K562 (cell line): ENCODE results near the gene TWSG1. TPM values are rescaled to one million over a fixed set of nuclear protein-coding genes. Genes with fewer than 3 reads are reported as not detected.

Experiments
- CBX8 ChIP-seq: fragments of 200-600 bp; sonication (generic); IDR thresholded peaks from 2 replicates; pipeline ENCODE4 v1.6.1; 2012; ENCODE audit warnings: borderline replicate concordance, mixed run types, low read depth, mild to moderate bottlenecking, moderate library complexity, mixed read lengths, low read length, control low read depth, inconsistent platforms; ENCODE audit not compliant: poor library complexity, severe bottlenecking; ENCODE audit errors: extremely low read depth
- CCNT2 ChIP-seq: IDR thresholded peaks from 2 replicates; pipeline ENCODE4 v1.6.1; 2011; ENCODE audit warnings: borderline replicate concordance, low read depth, mild to moderate bottlenecking, moderate library complexity, mixed read lengths, low read length; ENCODE audit not compliant: insufficient read length; ENCODE audit errors: extremely low read depth
- CREBBP ChIP-seq: IDR thresholded peaks from one replicate; pipeline ENCODE4 v1.6.1; 2012; ENCODE audit warnings: low read depth, mild to moderate bottlenecking, control low read depth, inconsistent platforms, low read length
- CTBP1 ChIP-seq: fragments of 450-650 bp; IDR thresholded peaks from 2 replicates; pipeline ENCODE4 v1.6.1; 2016; ENCODE audit warnings: borderline replicate concordance
- ERF ChIP-seq: fragments of 450-650 bp; formaldehyde crosslinking; IDR thresholded peaks from 2 replicates; pipeline ENCODE4 v1.4.0; 2020; ENCODE audit warnings: mild to moderate bottlenecking, mixed read lengths
- HSF4 ChIP-seq: fragments of 250-450 bp; sonication (Bioruptor Pico); IDR thresholded peaks from 2 replicates; pipeline ENCODE4 v2.1.2; 2022; ENCODE audit warnings: mild to moderate bottlenecking, moderate library complexity, borderline replicate concordance
- KLF16 ChIP-seq: IDR thresholded peaks from 2 replicates; pipeline ENCODE4 v1.6.1; 2016; ENCODE audit warnings: antibody characterized with exemption
- MIER1 ChIP-seq: fragments of 450-650 bp; IDR thresholded peaks from 2 replicates; pipeline ENCODE4 v1.6.1; 2016; ENCODE audit warnings: antibody characterized with exemption, mild to moderate bottlenecking, low read depth
- PHTF2 ChIP-seq: fragments of 250-450 bp; sonication (Bioruptor Pico); IDR thresholded peaks from 2 replicates; pipeline ENCODE4 v1.5.0; 2021; ENCODE audit warnings: mild to moderate bottlenecking
- PRMT5 ChIP-seq: sonication (generic); formaldehyde crosslinking; IDR thresholded peaks from 2 replicates; pipeline ENCODE4 v1.5.0; 2020; ENCODE audit warnings: missing genetic modification reagents
- RBM15 ChIP-seq: fragments of 200-400 bp; formaldehyde crosslinking; IDR thresholded peaks from 2 replicates; pipeline ENCODE4 v1.6.1; 2018; ENCODE audit warnings: mild to moderate bottlenecking, low read length, moderate library complexity; ENCODE audit not compliant: insufficient read depth
- RBM34 ChIP-seq: fragments of 200-400 bp; formaldehyde crosslinking; IDR thresholded peaks from 2 replicates; pipeline ENCODE4 v1.6.1; 2018; ENCODE audit warnings: low read length, borderline replicate concordance; ENCODE audit not compliant: insufficient read depth
- RHOXF2B ChIP-seq: fragments of 250-450 bp; sonication (Bioruptor Pico); conservative IDR thresholded peaks from 2 replicates; pipeline ENCODE4 v1.5.1; 2021
- SIX5 ChIP-seq, 2 experiments: IDR thresholded peaks; 2 replicates each; pipeline ENCODE4 v1.6.1; 2011; ENCODE audit warnings: low read length in 2 of 2, borderline replicate concordance in 1 of 2, low read depth in 1 of 2, mild to moderate bottlenecking in 1 of 2, moderate library complexity in 1 of 2; ENCODE audit not compliant: insufficient read depth in 1 of 2
- SMAD1 ChIP-seq: fragments of 150-350 bp; IDR thresholded peaks from 2 replicates; pipeline ENCODE4 v1.6.1; 2014; ENCODE audit warnings: low read length, low read depth; ENCODE audit not compliant: partially characterized antibody
- STAG1 ChIP-seq: sonication (generic); formaldehyde crosslinking; IDR thresholded peaks from 2 replicates; pipeline ENCODE4 v1.5.0; 2020; ENCODE audit warnings: missing genetic modification reagents, borderline replicate concordance
- ZNF197 ChIP-seq: fragments of 200-800 bp; sonication (Bioruptor generic); IDR thresholded peaks from 2 replicates; pipeline ENCODE4 v1.6.1; 2016; ENCODE audit warnings: low read depth, missing genetic modification characterization, missing compliant biosample characterization
- ZNF75A ChIP-seq: fragments of 450-650 bp; formaldehyde crosslinking; IDR thresholded peaks from 2 replicates; pipeline ENCODE4 v1.4.0; 2020; ENCODE audit warnings: mild to moderate bottlenecking
- polyA plus RNA-seq, 8 experiments: library from polyadenylated mRNA; depleted of rRNA in 4 of 8; stranded (reverse) in 5 of 8; unstranded in 3 of 8; fragments of >200 nt; fragmentation: Nextera tagmentation in 2 of 8; fragmentation: Illumina TruSeq in 1 of 8; extraction: Ambion mirVana in 2 of 8; extraction: Trizol in 1 of 8; gene quantifications; 2 replicates each; pipeline versions ENCODE4 v1.2.1 to v1.2.3, GENCODE V29; 2011 to 2014; ENCODE audit warnings: inconsistent platforms in 1 of 8, missing spikeins in 1 of 8
- total RNA-seq, 7 experiments: library from RNA; depleted of rRNA in 6 of 7; stranded (reverse); fragments of >200 nt in 6 of 7; fragmentation: Illumina TruSeq in 2 of 7; extraction: Trizol in 2 of 7; gene quantifications; 2 replicates each; pipeline versions ENCODE4 v1.2.1 to v1.2.3, GENCODE V29; 2011 to 2021; ENCODE audit warnings: low replicate concordance in 1 of 7
- TF ChIP-seq, protein P1 (sequence below), 3 experiments: IDR thresholded peaks in 2 of 3; conservative IDR thresholded peaks in 1 of 3; 2 replicates each; pipeline ENCODE4 v1.5.1; 2011 to 2012; ENCODE audit warnings: low read length in 3 of 3, mild to moderate bottlenecking in 3 of 3, control low read depth in 2 of 3, improper control_type of control experiment in 1 of 3, inconsistent platforms in 1 of 3, low read depth in 1 of 3, mixed read lengths in 1 of 3, moderate library complexity in 1 of 3; ENCODE audit not compliant: insufficient read depth in 2 of 3
- TF ChIP-seq, protein P2 (sequence below): fragments of 250-450 bp; sonication (Bioruptor Pico); IDR thresholded peaks from 2 replicates; pipeline ENCODE4 v1.9.0; 2021; ENCODE audit warnings: mild to moderate bottlenecking
- TF ChIP-seq, protein P3 (sequence below): fragments of 450-650 bp; formaldehyde crosslinking; IDR thresholded peaks from 2 replicates; pipeline ENCODE4 v1.4.0; 2020; ENCODE audit warnings: mild to moderate bottlenecking, moderate library complexity
- TF ChIP-seq, protein P4 (sequence below): sonication (generic); formaldehyde crosslinking; IDR thresholded peaks from 2 replicates; pipeline ENCODE4 v1.9.0; 2022; ENCODE audit warnings: mild to moderate bottlenecking, missing genetic modification reagents
- TF ChIP-seq, protein P5 (sequence below): fragments of 450-650 bp; formaldehyde crosslinking; IDR thresholded peaks from 2 replicates; pipeline ENCODE4 v1.4.0; 2020; ENCODE audit warnings: mild to moderate bottlenecking, moderate library complexity

Gene TWSG1
- total and polyA plus RNA-seq, 9 of the 15 experiments (the other 6 are each of a cell fraction or from before 2014, with no cell fraction given): 10.4 to 37.2 (median 25.1) TPM

DNA sequence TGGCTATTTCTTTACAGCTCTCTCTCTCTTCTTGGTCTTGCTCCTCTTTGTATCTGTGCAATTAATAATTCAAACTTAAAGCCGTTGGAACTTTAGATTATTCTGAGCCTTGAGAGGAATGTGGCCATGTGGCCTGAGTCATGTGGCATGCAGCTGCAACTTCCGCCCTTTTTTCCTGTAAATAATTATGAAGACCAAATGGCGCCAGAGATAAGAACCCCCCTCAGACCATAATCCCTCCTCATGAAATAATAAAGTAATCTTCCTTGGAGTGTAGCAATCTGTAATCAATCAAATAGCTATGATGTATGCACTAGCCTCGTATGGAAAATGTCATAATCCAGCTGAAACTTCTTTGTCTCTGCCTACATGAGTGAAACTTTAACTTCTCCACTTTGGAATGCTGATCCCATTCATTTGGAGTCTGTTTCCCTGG is 13.5 kb upstream of the TWSG1 start (continued):
- TF ChIP-seq, protein P1, sequence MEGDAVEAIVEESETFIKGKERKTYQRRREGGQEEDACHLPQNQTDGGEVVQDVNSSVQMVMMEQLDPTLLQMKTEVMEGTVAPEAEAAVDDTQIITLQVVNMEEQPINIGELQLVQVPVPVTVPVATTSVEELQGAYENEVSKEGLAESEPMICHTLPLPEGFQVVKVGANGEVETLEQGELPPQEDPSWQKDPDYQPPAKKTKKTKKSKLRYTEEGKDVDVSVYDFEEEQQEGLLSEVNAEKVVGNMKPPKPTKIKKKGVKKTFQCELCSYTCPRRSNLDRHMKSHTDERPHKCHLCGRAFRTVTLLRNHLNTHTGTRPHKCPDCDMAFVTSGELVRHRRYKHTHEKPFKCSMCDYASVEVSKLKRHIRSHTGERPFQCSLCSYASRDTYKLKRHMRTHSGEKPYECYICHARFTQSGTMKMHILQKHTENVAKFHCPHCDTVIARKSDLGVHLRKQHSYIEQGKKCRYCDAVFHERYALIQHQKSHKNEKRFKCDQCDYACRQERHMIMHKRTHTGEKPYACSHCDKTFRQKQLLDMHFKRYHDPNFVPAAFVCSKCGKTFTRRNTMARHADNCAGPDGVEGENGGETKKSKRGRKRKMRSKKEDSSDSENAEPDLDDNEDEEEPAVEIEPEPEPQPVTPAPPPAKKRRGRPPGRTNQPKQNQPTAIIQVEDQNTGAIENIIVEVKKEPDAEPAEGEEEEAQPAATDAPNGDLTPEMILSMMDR (IDR thresholded peaks at IDR 0.05 in 2 of 3, conservative IDR thresholded peaks at IDR 0.05 in 1 of 3; ENCODE audit: insufficient read depth in 2 of 3, low read depth in 1 of 3, low read length in 3 of 3): no peak
- TF ChIP-seq, protein P2, sequence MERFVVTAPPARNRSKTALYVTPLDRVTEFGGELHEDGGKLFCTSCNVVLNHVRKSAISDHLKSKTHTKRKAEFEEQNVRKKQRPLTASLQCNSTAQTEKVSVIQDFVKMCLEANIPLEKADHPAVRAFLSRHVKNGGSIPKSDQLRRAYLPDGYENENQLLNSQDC: no peak
- TF ChIP-seq KLF16 (peak; percentile 73), CBX8 (no peak), MIER1 (no peak), ZNF197 (no peak), CTBP1 (no peak), STAG1 (no peak), CCNT2 (no peak), ERF (CRISPR knock-in tag) (no peak), ZNF75A (CRISPR knock-in tag) (no peak), RHOXF2B (CRISPR knock-in tag) (no peak), RBM15 (no peak), SIX5 (IDR thresholded peaks at IDR 0.05; ENCODE audit: borderline replicate concordance in 1 of 2, insufficient read depth in 1 of 2, low read depth in 1 of 2, low read length in 2 of 2) (no peak), HSF4 (CRISPR knock-in tag) (no peak), SMAD1 (no peak), CREBBP (no peak), PHTF2 (no peak), PRMT5 (CRISPR knock-in tag) (no peak), RBM34 (no peak)
- TF ChIP-seq, protein P3, sequence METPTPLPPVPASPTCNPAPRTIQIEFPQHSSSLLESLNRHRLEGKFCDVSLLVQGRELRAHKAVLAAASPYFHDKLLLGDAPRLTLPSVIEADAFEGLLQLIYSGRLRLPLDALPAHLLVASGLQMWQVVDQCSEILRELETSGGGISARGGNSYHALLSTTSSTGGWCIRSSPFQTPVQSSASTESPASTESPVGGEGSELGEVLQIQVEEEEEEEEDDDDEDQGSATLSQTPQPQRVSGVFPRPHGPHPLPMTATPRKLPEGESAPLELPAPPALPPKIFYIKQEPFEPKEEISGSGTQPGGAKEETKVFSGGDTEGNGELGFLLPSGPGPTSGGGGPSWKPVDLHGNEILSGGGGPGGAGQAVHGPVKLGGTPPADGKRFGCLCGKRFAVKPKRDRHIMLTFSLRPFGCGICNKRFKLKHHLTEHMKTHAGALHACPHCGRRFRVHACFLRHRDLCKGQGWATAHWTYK (CRISPR knock-in tag): peak; percentile 71; the same call in 1 of the 2 replicates
- TF ChIP-seq, protein P4, sequence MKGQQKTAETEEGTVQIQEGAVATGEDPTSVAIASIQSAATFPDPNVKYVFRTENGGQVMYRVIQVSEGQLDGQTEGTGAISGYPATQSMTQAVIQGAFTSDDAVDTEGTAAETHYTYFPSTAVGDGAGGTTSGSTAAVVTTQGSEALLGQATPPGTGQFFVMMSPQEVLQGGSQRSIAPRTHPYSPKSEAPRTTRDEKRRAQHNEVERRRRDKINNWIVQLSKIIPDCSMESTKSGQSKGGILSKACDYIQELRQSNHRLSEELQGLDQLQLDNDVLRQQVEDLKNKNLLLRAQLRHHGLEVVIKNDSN: peak; percentile 73
- TF ChIP-seq, protein P5, sequence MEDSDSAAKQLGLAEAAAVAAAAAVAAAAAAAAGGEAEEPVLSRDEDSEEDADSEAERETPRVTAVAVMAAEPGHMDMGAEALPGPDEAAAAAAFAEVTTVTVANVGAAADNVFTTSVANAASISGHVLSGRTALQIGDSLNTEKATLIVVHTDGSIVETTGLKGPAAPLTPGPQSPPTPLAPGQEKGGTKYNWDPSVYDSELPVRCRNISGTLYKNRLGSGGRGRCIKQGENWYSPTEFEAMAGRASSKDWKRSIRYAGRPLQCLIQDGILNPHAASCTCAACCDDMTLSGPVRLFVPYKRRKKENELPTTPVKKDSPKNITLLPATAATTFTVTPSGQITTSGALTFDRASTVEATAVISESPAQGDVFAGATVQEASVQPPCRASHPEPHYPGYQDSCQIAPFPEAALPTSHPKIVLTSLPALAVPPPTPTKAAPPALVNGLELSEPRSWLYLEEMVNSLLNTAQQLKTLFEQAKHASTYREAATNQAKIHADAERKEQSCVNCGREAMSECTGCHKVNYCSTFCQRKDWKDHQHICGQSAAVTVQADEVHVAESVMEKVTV (CRISPR knock-in tag): no peak
